Effector memory CD8-positive, alpha-beta T cell (primary cell): ENCODE measurements around the gene SPAG8.

Source experiments
- ATAC-seq: fragments of 150-1000 bp; cut with Tn5 transposase; replicated peaks from 2 replicates; pipeline ENCODE4 v1.10.0; 2021; ENCODE audit warnings: mild to moderate bottlenecking, moderate library complexity
- DNase-seq, 3 experiments: peaks; one replicate each; pipeline ENCODE4 v3.0.0; 2021
- H3K27ac Mint-ChIP-seq, 2 donors: one replicate each; pipeline ENCODE4 v1.8.0; 2022; ENCODE audit warnings: mild to moderate bottlenecking in 2 of 2, mixed read lengths in 2 of 2, moderate library complexity in 2 of 2
- H3K27me3 Mint-ChIP-seq, 2 donors: one replicate each; pipeline ENCODE4 v1.8.0; 2022; ENCODE audit warnings: mixed read lengths in 2 of 2
- H3K36me3 Mint-ChIP-seq: one replicate; pipeline ENCODE4 v1.8.0; 2022; ENCODE audit warnings: mild to moderate bottlenecking, moderate library complexity, mixed read lengths; ENCODE audit not compliant: insufficient read depth
- H3K4me1 Mint-ChIP-seq, 2 donors: one replicate each; pipeline ENCODE4 v1.8.0; 2022; ENCODE audit warnings: low read depth in 2 of 2, mixed read lengths in 2 of 2
- H3K4me3 Mint-ChIP-seq, 2 donors: one replicate each; pipeline ENCODE4 v1.8.0; 2022; ENCODE audit warnings: mild to moderate bottlenecking in 2 of 2, mixed read lengths in 2 of 2, moderate library complexity in 2 of 2
- H3K9me3 Mint-ChIP-seq, 2 donors: one replicate each; pipeline ENCODE4 v1.8.0; 2022; ENCODE audit warnings: mixed read lengths in 2 of 2

SPAG8 gene

DNA sequence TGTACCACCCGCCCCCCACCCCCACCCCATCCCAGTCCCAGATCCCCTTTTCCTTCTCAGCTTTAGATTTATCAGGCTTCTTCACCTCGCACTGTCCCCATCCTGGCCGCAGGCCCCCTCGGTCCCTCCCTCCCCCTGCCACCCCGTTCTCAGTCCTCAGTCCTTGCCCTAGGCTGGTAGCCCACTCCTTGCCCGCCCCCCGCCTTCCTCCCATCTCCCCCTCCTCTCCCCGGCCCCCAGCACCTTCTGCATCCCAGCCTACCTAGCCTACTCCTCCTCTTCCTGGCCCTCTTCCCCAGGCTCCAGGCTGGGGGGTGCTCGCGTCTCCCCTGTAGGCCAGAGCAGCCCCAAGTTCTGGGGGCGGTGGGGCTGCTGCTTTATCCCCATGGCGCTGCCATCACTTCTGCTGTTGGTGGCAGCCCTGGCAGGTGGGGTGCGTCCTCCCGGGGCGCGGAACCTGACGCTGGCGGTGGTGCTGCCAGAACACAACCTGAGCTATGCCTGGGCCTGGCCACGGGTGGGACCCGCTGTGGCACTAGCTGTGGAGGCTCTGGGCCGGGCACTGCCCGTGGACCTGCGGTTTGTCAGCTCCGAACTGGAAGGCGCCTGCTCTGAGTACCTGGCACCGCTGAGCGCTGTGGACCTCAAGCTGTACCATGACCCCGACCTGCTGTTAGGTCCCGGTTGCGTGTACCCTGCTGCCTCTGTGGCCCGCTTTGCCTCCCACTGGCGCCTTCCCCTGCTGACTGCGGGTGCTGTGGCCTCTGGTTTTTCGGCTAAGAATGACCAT is 19.8 kb downstream of the SPAG8 start:
- Mint-ChIP-seq H3K27me3 (no peaks in the 10 kb centered on the region), H3K9me3 (no peaks in the 10 kb centered on the region), H3K36me3 (peaks cover 12% of the 10 kb centered on the region), H3K4me3 (no peak overlapping the region), H3K27ac (no peak overlapping the region), H3K4me1 (peaks cover 9 to 12% of the 10 kb centered on the region in 2 donors)
- no peak for DNase-seq
- ATAC-seq = no peak

DNA sequence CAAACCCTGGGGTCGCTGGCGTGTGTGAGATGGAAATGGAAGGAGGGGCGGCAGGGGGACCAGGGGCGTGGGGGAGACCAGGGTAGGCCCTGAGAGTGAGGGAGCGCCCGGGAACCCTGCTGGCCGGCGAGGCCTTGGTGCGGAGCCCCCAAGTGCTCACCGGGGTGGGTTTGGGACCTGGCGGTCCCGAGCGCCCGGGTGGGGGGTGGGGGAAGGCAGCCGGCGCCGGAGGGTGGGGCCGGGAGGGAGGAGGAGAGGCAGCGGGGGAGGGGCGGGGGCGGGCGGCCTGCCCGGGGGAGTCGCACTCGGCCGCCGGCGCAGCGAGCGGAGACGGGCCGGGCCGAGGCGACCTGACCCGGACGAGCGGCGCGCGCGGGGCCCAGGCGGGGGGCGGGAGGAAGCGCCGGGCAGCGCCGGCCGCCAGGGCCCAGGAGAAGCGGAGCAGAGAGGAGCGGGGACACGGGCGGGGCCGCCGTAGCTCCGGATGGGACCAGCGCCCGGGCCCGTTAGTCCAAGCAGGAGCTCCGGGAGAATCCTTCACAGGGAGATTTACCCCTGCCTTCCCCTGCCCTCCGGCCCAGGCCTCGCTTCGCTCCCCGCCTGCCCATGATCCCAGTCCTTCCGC is 20.7 kb downstream of the SPAG8 start, which contains the start of gene NPR2:
NPR2 (plus strand) TSS at position 295 of the 625 bp plus-strand sequence. CDS start 818 bp downstream, outside the sequence.
- ATAC-seq = no peak
- Mint-ChIP-seq H3K4me1 (peaks cover 9 to 12% of the 10 kb centered on the region in 2 donors), H3K27ac (no peak within 1 kb of the TSS), H3K36me3 (peaks cover 19% of the 10 kb centered on the region), H3K27me3 (no peaks in the 10 kb centered on the region), H3K4me3 (no peak within 1 kb of the TSS), H3K9me3 (no peaks in the 10 kb centered on the region)
- no peak for DNase-seq

DNA sequence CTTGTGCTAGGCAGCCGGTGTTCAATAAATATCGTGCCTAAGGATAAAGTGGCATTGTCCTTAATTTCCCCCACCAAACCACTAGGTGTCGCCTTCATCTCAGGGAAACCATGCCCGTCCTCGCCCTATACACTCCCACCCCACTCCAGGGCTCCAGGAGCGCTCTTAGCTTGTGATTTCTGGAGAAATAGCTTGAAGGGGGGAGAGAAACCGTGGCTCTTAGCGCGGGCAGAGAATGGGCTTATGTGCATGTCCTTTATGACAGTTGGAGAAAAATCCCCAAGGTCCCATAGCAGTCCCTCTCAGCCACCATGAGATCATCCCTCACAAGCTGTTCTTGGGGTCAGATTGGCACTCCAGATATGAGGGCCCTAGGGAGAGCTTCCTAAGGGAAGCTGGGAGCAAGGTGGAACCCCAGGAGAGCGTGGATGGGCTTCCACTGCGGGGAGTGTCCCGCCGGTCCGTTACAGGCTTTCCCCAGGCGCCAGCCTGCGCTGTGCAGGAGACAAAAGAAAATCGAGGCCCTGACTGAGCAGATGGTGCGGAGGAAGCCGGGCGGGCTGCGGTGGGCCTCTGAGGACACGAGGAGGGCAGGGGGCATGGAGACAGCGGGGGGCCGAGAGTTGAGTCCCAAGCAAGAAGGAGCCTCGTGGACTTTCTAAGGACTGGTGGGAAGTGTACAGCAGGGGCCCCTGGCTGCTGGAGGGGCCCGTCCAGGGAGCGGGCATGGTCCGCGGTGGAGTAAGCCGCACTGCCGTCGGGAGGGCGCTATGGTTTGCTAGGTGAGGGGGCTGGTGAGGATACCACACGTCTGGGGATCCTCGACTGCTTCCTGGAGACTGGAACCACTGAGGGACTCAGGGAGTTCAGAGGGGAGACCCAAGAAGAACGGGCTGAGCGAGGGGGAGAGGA is 21.4 kb downstream of the SPAG8 start:
- H3K4me1 Mint-ChIP-seq = peaks cover 9 to 12% of the 10 kb centered on the region in 2 donors
- no peak overlapping the region for H3K27ac Mint-ChIP-seq
- no peaks in the 10 kb centered on the region for H3K27me3 Mint-ChIP-seq
- no peak overlapping the region for H3K4me3 Mint-ChIP-seq
- H3K9me3 Mint-ChIP-seq = no peaks in the 10 kb centered on the region
- DNase-seq (peak; percentile 60 to 64 (median 62)), ATAC-seq (peak; percentile 93)
- H3K36me3 Mint-ChIP-seq = peaks cover 20% of the 10 kb centered on the region

DNA sequence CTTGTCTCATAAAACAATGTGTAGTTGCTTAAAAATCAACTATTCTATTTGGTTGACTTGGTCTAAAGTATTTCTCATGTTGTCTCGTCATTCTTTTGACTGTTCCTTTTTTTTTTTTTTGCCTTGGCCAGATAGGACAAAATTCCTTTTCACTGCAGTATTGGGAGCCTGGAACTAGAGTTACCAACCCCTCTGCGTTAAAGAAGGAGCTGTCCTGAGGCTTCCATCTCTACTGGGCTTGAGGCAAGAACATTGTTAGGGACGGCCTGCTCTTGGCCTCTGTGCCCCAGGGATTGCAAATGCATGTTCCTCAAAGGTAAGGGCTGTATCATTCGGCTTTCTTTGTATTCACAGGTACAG is 22.1 kb downstream of the SPAG8 start:
- Mint-ChIP-seq H3K27ac (no peak overlapping the region), H3K4me1 (peaks cover 9 to 12% of the 10 kb centered on the region in 2 donors), H3K9me3 (no peaks in the 10 kb centered on the region), H3K4me3 (no peak overlapping the region), H3K27me3 (no peaks in the 10 kb centered on the region), H3K36me3 (peaks cover 20% of the 10 kb centered on the region)
- no peak for DNase-seq
- ATAC-seq = no peak

DNA sequence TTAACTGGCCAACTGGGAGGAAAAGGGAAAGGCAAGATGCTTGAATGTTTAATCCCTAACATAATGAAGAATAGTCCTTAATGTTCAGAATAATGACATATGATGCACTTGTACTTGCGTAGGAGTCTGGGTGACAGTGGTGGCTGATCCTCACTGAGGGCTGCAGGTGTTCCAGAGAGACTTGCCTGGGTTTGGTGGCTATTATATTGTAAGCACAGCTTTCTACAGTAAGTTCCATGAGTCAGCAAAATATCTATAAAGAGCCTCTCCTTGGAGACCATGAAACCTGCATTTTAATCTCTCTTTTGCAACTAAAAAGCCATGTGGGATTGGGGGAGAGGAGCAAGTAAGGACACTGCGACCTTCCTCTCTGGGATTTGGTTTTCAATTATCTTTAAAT is 22.5 kb downstream of the SPAG8 start:
- no peak overlapping the region for H3K4me3 Mint-ChIP-seq
- H3K27me3 Mint-ChIP-seq = no peaks in the 10 kb centered on the region
- peaks cover 20% of the 10 kb centered on the region for H3K36me3 Mint-ChIP-seq
- H3K4me1 Mint-ChIP-seq = peaks cover 9 to 12% of the 10 kb centered on the region in 2 donors
- no peak overlapping the region for H3K27ac Mint-ChIP-seq
- ATAC-seq = no peak
- DNase-seq = no peak
- H3K9me3 Mint-ChIP-seq = no peaks in the 10 kb centered on the region

DNA sequence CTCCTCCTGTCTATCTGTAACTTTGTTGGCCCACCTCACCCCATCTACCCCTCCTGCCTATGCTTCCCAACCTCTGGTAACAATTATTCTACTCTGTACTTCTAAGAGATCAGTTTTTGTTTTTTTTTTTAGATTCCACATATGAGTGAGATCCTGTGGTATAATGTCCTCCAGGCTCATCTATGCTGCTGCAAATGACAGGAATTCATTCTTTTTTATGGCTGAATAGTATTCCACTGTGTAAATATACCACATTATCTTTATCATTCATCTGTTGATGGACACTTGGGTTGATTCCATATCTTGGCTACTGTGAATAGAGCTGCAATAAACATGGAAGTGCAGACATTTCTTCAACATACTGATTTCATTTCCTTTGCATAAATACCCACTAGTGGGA is 28.6 kb downstream of the SPAG8 start:
- Mint-ChIP-seq H3K4me3 (no peak overlapping the region), H3K4me1 (peaks cover 0 to 3% of the 10 kb centered on the region in 2 donors), H3K27ac (no peak overlapping the region), H3K9me3 (no peaks in the 10 kb centered on the region), H3K27me3 (no peaks in the 10 kb centered on the region), H3K36me3 (peaks cover 13% of the 10 kb centered on the region)
- no peak for DNase-seq
- ATAC-seq = no peak

DNA sequence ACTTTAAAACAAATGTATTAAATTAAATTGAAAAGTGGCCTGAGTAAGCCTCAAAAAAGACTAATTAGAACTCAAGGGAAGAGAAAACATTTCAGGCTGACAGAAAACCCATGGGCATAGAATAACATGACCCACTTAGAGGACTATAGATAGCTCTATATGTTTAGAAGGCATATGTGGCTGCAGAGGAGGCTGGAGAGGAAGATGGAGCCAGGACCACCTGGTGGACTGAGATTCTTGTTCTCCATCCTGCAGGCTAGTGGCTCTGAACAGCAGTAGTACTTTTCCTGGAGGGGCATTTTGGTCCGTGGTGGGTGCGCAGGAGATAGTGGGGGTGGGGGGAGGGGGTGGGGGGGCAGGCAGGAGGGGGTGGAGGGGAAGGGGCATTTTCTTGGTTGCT is 31.0 kb downstream of the SPAG8 start:
- peaks cover 0 to 3% of the 10 kb centered on the region in 2 donors for H3K4me1 Mint-ChIP-seq
- ATAC-seq (no peak), DNase-seq (no peak)
- H3K27ac Mint-ChIP-seq = peak overlapping the region in 1 of 2 donors; percentile 17
- H3K36me3 Mint-ChIP-seq = no peaks in the 10 kb centered on the region
- no peaks in the 10 kb centered on the region for H3K9me3 Mint-ChIP-seq
- no peaks in the 10 kb centered on the region for H3K27me3 Mint-ChIP-seq
- H3K4me3 Mint-ChIP-seq = no peak overlapping the region

DNA sequence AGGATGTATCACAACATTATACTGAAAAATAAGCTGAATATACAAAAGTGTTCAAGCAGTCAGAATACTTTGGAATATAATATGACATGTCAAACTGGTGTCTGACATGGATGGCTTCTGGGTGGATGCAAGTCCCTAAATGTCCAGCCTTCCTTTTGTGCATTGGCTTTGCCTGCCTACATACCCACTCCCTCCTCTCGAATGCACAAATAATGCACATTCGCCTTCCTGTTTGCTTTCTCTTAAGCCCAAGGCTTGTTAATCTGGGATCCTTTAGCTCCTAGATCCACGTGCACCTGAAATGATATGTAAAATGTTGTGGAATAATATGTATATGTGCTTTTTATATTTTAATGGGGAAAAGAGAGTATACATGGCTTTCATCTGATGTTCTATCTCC is 33.6 kb downstream of the SPAG8 start:
- Mint-ChIP-seq H3K36me3 (no peaks in the 10 kb centered on the region), H3K4me1 (peaks cover 0 to 3% of the 10 kb centered on the region in 2 donors)

DNA sequence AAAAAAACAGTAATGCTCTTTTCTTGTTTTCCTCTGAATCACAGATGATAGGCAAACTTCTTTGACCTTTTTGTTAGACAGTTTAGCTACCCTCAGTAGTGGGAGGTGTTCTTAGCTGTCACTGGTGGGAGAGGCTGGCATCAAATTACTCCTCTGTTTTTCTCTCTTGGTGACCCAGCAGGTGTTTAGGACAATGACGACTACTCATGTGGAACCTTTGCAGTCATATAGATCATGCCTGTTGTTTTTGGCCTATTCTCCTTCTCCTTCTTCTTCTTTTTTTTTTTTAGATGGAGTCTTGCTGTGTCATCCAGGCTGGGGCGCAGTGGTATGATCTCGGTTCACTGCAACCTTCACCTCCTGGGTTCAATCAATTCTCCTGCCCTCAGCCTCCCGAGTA is 36.0 kb downstream of the SPAG8 start:
- H3K9me3 Mint-ChIP-seq = no peaks in the 10 kb centered on the region
- no peak overlapping the region for H3K4me3 Mint-ChIP-seq
- ATAC-seq (no peak), DNase-seq (no peak)
- no peaks in the 10 kb centered on the region for H3K27me3 Mint-ChIP-seq
- no peaks in the 10 kb centered on the region for H3K36me3 Mint-ChIP-seq
- no peak overlapping the region for H3K27ac Mint-ChIP-seq
- peaks cover 0 to 1% of the 10 kb centered on the region in 2 donors for H3K4me1 Mint-ChIP-seq

More for the DNA sequence above, 33.6 kb downstream of the SPAG8 start:
- Mint-ChIP-seq H3K27me3 (no peaks in the 10 kb centered on the region), H3K4me3 (no peak overlapping the region), H3K9me3 (no peaks in the 10 kb centered on the region), H3K27ac (no peak overlapping the region)
- no peak for DNase-seq
- ATAC-seq = no peak

DNA sequence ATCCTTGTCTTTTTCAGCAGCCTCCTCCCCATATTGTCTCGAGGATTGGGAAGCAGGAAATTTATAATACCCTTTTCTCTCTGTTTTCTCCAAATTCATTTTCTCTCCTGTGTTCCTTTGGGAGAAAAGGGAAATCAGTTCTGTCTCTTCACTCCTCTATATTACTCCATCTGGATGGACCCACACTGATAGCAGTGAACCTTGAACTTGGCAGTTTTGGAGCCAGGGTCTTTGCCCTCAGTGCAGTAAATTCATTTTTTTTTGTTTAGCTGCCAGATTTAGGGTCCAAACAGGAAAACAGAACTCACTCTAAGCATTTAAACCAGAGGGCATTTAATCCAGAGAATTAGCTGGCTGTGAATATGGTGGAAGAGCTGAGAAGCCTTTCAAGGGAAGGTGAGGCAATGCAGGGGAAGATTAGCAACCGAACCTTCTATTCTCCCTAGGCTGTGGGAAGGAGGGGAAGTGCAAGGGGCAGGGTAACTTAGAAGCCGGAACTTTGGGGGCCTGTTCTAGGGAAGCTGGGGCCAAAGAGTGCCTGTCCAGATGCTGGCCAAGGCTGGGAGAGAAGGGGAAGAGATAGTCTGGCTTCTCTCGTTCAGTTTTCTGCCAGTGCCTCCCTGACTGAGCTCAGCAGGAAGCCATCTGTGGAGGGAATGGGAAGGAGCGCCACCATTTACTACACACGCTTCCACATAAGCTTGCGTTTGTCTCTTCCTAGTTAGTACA is 37.0 kb downstream of the SPAG8 start:
- ATAC-seq (no peak), DNase-seq (no peak)
- Mint-ChIP-seq H3K27ac (no peak overlapping the region), H3K27me3 (no peaks in the 10 kb centered on the region), H3K9me3 (no peaks in the 10 kb centered on the region), H3K4me3 (no peak overlapping the region), H3K36me3 (no peaks in the 10 kb centered on the region), H3K4me1 (no peaks in the 10 kb centered on the region)

DNA sequence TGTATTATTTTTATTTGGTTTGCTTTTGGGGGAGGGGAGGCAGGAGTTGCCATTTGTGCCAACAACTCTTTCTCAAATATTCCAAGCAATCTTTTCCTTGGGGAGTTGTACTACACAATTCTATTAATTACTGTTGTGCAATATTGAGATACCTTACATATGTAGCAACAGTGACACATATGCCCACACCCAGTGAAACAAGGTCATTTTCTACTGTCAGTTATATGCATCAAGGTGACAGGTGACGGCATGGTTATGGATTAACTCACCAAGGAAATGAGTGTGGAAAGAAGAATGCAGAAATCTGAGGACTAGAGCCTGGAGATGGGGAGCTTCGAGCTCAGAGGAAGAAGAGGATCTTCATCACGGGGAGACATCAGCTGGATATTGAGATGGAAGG is 40.1 kb downstream of the SPAG8 start:
- Mint-ChIP-seq H3K9me3 (no peaks in the 10 kb centered on the region), H3K4me1 (no peaks in the 10 kb centered on the region), H3K27me3 (no peaks in the 10 kb centered on the region), H3K27ac (no peak overlapping the region), H3K36me3 (no peaks in the 10 kb centered on the region), H3K4me3 (no peak overlapping the region)
- DNase-seq (no peak), ATAC-seq (no peak)

DNA sequence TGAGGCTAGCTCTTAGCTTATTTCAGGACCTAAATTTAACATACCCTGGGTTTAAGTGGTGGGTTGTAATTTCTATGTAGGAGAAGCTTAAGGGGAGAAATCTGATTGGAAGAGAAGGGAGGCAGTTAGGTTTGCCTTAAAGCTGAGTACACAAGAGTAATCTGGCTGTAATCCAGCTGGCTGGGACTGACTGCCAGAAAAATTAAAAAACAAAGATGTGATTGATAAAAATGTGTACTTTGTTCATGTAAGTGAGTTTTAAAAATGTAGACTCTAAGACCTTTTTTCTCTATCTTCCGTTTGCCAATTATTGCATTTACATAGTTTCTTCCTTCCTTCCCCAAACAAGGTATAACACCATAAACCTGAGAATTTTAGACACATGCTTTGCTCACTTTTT is 40.5 kb downstream of the SPAG8 start:
- DNase-seq (no peak), ATAC-seq (no peak)
- Mint-ChIP-seq H3K4me3 (no peak overlapping the region), H3K4me1 (no peaks in the 10 kb centered on the region), H3K9me3 (no peaks in the 10 kb centered on the region), H3K36me3 (no peaks in the 10 kb centered on the region), H3K27me3 (no peaks in the 10 kb centered on the region), H3K27ac (no peak overlapping the region)

DNA sequence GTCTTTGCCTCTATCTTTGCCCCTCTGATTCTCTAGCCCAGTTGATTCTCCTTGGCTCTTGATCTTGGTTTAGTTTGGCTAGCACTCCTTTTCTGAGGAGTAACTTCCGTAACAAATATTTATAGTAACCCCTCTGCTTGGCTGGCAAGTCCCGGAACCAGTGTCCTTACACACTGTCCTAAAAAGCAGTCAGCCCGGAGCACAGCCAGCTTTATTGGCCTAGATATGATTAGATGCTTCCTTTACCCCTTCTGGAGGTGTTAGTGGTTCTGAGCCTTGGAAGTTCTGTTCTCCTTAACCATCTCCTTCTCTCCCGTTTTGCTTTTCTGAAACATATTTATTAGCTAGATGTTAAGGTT is 41.0 kb downstream of the SPAG8 start:
- H3K4me3 Mint-ChIP-seq = no peak overlapping the region
- H3K9me3 Mint-ChIP-seq = no peaks in the 10 kb centered on the region
- ATAC-seq (no peak), DNase-seq (no peak)
- no peaks in the 10 kb centered on the region for H3K27me3 Mint-ChIP-seq
- no peaks in the 10 kb centered on the region for H3K4me1 Mint-ChIP-seq
- H3K27ac Mint-ChIP-seq = no peak overlapping the region
- H3K36me3 Mint-ChIP-seq = no peaks in the 10 kb centered on the region
